GM18526 (cell line): ENCODE measurements around the gene PDE4D.

Experiments
- POLR2A ChIP-seq: IDR thresholded peaks from 3 replicates; pipeline ENCODE4 v1.6.1; 2011; ENCODE audit not compliant: insufficient read length; ENCODE audit errors: extremely low read depth

PDE4D gene

DNA sequence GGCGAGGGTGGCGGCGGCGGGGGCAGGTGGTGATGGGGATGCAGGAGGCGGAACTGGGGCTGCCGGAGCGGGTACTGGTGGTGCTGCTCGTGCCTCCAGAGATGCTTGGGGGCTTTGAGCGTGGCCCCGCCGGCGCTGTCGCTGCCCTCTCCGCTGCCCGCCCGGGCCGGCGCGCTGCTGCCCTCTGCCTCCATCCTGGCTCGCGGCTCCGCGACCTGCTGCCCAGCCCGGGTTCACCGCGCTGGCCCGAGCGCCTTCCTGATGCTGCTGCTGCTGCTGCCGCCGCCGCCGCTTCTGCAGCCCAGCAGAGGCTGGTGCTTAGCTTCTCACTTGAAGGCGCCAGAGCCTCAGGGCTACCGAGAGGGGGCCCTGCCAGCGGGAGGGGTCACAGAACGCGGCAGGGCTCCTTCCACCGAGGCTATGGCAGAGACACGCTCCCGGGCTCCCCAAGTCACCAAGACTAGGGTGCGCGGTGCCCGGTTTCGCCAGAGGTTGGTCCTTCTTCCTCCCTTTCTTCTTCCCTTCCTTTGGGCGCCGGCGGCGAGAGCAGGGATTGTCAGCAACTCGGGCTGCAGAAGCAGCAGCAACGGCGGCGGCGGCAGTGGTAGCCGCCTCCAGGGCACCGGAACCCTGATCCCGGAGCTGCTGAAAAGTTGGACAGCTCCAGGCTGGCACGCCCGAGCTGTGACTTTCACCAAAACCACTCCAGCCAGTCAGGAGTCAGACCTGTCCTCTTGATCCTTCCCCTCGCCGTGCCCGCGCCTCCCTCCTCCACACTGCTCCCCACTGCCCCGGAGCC is at the start of gene PDE4D:
Gene PDE4D (minus strand): TSS at position 298 of the 799 bp plus-strand sequence.
- no peak for TF ChIP-seq POLR2A

DNA sequence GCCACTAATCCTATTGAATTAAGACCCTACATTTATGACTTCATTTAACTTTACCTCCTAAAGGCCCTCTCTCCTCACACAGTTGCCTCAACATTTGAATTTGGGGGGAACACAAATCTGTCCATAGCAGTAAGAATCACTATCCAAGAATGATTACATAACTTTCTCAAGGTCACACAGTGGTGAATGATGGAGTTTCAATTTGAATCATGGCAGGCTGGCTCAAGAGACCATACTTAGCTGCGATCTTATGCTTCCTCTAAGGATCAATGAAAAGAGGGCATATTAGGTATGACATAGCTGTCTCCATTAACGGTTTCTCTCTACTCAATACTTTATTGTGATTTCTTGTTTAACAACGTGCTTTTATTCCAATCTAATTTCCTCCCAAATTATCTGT is 44.1 kb upstream of the PDE4D start:
- TF ChIP-seq POLR2A = no peak

DNA sequence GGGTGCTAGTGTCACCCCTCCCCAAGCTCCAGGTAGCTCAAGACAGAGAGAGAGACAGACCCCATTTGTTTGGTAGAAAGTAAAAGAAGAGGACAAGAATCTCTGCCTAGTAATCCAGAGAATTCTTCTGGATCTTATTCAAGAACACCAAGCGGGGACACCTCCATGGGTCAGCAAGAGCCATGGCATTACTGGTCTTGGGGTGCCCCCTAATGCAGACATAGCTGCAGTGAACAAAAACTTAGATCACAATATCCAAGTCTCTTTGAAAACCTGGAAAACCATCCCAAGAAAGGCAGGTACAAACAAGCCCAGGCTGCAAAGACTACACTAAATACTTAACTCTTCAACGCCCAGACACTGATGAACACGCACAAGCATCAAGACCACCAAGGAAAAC is 29.9 kb upstream of the PDE4D start:
- no peak for TF ChIP-seq POLR2A

DNA sequence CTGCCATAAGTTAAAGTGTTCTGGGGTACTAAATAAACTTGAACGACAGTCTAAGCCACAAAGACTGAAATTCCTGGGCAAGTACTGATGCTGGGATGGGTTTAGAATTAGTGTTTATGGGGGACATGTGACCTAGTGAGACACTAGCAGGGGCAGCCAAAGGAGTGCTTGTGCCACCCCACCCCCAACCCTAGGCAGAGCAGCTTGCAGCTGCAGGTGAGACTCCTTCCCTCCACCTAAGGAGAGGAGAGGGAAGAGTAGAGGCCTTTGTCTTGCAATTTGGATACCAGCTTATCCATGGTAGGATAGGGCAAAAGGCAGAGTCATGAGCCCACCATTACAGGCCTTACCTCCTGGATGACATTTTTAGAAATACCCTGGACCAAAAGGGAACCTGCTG is 28.7 kb upstream of the PDE4D start:
- TF ChIP-seq POLR2A = no peak

DNA sequence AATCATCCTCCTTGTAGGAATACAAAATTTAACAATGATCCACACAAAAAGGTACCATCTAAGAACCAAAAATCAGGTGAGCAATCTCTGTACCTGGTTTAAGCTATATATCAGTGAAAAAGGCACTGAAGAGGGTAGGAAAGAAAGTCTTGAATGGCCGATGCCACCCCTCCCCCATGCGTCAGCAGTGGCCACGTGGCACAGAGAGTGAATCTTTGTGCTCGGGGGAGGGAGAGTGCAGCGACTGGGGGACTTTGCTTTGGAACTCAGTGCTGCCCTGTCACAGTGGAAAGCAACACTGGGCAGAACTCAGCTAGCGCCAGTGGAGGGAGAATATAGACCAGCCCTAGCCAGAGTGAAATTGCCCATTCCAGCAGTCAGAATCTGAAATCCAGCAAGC is 28.3 kb upstream of the PDE4D start:
- no peak for TF ChIP-seq POLR2A

DNA sequence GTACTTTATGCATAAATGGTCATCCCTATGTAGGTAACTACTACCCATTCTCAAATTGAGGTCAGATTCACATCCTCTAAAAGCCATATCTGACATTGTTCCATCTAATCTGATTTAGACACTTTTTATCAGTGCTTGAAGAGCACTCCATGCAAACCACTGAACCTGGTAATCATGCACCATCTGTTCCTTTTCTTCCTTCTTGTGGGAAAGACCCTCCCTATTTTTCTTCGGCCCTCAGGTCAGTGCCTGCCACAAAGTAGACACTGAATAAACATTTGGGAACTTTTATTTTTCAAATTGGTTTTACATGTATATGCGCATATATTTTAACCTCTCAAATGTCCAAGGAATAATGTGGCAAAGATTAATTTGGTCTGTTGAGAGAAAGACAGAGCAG is 26.0 kb upstream of the PDE4D start:
- TF ChIP-seq POLR2A = no peak

DNA sequence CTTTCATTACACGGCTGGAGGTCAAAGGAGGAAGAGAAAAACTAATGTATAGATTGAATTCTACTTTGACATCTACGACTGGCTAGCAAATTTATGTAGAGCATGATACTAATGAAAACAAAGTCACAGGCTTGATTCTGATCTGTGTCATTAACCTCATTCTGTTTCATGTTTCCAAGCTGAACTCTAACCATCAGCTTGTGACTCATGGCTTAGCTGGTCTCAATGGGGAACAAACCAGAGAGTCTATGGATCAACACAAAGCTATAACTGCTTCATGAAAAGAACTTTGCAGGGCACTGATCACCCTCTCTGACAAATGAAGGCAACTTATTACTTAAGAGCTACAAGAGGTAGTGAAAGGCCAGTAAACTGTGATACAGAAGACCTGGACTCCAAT is 23.6 kb upstream of the PDE4D start:
- no peak for TF ChIP-seq POLR2A

DNA sequence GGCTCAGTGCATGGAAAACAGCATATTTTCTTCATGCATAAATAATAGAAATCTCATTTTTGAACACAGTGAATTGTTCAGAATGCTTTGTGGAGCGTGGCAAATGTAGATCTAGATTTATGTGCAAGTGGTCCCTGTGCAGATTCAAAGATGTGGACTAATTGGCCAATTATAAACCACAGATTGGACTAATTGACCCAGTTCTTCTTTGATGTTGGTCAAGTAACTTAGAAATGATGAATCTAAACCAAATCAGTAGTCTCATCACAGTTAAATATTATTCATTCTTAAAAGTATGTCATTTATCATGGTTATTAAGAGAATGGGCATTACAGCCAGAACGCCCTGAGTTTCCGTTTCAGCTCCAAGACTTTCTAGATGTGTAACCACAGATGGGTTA is 11.7 kb upstream of the PDE4D start:
- TF ChIP-seq POLR2A = no peak

DNA sequence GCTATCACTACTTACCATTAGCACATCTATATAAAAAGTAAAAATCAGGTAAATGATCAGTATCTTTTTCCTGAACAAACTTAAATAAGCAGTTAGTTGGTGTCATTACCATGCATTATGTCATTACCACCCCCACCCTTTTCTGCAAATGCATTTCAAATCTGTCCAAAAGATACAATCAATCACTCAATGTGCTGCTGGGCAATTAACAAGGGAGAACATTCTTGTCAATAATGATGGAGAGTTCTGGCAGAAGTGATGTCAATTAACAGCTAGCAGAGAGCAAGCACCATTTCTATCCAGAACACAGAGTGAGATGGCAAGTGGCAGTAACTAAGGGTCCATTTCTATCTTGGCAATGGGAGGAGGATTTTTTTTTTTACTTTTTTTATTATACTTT is 3.5 kb upstream of the PDE4D start:
- TF ChIP-seq POLR2A = no peak

DNA sequence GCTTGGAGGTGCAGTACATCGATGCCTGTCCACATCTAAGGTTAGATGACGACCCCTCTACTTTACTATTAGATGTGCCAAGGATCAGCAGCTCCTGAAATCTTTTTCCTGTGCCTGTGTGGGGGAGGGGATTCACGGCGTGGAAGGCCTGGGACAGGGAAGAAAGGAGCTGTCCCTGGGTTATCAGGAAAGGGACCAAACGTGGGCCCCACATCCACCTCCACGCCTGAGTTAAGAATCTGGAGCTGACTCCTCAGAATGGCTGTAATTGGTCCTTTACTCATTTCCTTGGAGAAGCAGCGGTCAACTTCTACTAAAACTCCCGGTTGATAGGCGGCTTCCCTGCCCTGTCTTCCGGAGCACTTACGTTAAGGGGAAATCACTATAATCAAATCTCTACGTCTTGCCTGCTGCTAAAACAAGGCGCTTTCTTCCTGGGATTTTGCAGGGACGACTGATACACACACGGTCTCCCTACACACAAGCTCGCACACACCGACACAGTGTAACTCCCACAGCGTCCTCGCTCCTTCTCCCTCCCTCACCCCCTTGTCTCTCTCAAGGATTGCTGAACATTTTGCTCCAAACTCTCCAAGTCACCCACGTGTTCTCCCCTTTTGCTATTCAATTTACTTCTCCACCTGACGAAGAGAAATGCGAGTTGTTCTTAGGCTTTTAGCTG is 1.4 kb downstream of the PDE4D start:
- TF ChIP-seq POLR2A = no peak

DNA sequence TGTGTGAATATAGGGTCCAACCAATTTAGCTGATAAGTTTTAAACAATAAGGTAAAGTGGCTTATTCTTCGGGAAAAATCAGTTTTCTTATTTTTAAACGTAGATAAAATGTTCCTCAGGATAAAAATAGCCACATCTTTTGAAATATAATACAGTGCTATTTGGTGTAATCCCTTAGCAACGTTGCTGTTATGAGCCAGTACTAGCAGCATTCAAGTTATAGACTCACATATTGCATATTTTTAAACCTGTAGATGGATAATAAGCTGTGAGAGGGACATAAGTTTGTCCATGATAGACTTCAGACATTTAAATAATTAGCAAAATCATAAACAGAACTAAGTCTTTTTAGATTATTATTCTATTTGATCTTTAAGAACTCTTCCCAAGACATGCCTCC is 6.3 kb downstream of the PDE4D start:
- no peak for TF ChIP-seq POLR2A

DNA sequence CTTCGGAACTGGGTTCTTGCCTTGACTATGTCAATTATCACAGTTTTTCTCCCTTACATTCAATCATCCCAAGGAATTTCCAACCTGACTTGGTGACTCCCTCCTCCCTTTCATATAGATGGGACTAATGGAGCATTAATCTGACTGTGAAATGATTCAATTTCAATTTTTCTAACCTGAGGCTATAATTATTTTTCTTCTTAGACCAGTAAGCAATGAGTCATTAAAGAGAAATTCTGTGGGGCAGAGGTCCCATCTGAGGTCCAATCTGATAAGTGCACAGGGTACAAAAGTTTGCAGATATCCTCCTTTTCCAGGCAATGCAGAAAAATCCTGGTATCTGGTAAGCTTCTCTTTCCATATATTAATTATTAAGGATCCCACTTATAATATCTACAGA is 18.9 kb downstream of the PDE4D start:
- TF ChIP-seq POLR2A = no peak

DNA sequence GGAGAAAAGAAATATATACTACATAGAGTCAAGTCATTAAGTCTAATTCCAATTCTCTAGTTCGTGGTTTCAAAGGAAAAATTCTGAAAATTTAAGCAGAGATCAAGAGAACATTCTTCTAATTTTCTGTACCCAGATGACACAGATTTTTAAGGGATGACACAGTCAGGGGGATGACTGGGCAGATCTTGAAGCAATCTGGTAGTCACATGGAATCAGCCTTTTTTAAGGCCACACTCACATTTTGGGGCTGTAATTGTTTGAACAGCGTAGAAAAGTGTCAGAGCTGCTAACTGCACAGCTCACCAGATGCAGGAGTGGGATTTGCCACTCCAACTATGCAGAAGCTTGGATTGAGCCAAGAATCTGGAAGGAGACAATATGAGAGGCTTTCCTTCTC is 20.4 kb downstream of the PDE4D start:
- TF ChIP-seq POLR2A = no peak

DNA sequence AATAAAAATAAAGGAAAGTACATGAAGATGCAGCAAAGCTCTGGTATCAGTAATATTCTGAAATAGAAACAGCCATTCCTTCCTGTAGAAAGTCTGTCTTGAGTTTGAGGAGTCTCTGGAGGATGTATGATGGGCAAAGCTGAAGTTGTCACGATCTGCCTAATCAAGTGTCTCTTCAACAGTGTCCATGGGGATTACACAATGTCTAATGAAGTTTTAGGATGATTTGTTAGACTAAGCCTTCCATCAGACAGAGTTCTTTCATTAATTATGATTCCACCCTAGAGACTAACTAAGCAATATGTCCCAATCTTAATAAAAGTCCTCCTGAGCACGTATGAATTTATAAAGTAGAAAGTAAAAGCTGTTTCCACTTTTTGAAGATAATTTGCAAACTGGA is 26.9 kb downstream of the PDE4D start:
- no peak for TF ChIP-seq POLR2A

DNA sequence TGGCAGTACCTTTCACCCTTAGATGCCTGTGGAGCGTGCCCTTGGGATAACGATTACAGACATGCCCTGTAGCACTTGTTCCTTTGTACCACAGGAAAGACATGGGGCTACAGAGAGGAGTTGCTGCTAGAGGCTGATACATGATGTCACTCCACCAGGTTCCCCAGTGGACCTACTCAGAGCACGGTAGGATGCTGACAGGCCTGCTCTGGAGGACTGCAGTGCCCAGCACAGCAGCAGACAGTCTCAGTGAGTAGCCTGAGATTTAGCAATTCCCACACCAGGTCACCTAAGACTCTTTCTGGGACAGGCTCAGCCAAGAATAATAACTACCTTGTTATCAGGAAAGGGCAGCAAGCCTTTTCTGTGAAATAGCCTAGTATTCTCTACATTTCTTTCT is 28.8 kb downstream of the PDE4D start:
- no peak for TF ChIP-seq POLR2A

DNA sequence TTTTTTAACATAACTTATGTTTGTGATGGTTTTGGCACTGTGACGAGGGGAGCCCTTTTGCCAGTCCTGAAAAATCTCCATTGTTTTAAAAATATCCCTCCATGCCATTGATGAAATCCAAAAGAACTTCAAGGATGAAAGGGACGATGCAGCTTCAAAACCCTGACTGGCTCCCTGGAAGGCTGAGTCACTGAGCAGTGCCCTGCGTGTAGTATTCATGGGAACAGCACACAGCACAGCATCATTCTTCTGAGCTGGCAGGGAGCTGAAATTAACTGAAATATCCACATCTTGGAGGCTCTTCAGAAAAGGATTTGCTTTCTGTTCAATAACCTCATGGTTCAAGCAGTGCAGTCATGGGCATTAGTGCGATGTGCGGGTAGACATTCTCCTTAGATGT is 29.7 kb downstream of the PDE4D start:
- no peak for TF ChIP-seq POLR2A

DNA sequence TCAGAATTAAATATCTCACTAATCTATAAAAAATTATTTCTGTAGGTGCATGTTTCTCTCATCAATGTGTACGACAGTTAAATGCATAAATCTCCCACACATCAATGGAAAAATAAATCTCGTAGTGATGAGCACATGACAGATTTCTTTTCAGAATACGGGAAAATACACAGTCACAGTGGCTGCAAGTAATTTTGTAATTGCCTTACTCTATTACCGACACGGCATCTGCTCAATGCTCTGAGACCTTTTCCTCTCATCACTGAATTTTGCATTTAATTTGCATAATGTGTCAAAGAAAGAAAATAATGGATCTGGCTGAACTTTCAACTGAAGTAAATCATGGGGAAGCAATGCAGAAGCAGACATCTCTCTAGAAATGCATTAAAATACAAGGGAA is 37.2 kb downstream of the PDE4D start:
- TF ChIP-seq POLR2A = no peak
